GM21717 (cell line): Measurements from ENCODE around the gene DEUP1.

Experiments
- ATAC-seq: cut with Tn5 transposase; IDR thresholded peaks from one replicate; pipeline ENCODE4 v1.9.1; 2021; ENCODE audit warnings: mild to moderate bottlenecking, moderate library complexity; ENCODE audit not compliant: unreplicated experiment

DEUP1 gene

DNA sequence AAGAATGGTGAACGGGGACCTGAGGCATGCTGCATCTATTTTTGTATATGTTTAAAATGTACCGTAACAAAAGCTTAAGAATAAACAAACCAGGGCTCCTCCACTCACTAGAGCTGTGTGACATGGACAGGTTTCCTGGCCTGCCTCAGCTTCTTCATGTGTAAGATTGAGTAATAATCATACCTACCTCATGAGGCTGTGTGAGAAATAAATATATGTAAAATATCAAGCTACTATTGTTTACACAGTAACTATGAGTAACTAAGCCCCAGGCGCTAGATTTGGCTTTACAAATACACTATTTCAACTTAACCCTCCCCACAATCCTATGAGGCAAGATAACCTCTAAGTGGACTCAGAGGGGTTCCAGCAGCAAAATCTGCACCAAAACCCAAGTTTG is 146.3 kb downstream of the DEUP1 start:
- no peak for ATAC-seq

DNA sequence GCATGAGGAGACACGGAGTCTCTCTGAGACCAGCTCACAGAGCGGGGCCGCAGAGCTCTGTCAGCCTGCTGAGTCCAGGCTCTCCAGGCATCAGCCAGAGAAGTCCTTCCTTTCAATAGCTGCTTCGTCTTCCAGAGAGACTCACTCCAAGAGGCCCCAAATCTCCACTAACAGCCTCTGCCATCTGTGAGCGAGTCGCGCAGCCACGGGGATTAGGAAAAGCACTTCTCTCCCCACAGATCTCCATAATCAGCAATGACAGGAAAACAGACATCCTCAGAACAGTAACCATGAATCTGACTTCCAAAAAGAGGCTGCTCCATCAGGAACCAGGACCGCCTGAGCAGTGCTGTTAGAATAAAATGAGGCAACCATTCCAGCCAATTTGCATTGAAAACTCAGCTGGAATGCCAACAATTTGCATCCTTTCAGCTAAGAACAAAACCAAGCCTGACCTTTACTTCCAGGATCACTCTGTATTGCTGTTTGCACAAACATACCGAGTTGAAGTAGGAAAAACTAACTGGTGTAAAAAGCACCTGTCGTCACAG is 147.2 kb downstream of the DEUP1 start:
- no peak for ATAC-seq

DNA sequence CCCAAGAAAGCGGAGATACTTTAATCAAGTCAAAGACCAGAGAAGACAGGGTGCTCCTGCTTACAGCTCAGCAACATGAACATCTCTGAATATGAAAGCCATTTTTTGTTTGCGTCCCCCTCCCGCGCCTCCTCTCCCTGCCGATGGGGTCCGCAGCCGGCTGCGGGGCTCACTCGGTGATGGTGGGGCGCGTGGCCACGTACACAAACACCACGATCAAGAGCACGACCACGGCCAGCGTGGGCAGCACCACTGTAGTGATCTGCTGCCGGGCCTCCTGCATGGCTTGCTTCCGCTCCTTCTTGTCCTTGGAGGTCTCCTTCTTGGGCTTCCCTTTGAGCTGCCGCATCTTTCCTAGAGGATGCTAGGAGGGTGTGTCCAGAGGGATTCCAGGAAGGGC is 148.3 kb downstream of the DEUP1 start:
- ATAC-seq, result no peak

DNA sequence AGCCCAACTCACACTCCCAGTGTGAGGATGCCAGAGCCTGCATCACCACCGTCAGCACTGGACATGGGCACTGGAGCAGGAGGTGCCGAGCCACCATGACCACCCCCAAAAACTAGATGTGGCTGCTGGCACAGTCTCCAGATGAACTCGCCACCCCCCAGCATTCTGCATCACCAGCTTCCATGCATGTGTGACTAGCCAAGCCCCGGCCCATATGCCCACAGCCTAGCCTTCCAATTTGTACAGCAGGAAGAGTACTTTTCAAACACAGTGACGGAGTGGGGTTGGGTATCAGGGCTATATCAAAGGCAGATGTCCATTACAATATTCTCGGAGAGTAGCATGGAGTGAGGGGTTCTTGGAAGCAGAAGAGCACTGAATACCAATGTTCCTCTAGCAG is 149.7 kb downstream of the DEUP1 start:
- no peak for ATAC-seq

DNA sequence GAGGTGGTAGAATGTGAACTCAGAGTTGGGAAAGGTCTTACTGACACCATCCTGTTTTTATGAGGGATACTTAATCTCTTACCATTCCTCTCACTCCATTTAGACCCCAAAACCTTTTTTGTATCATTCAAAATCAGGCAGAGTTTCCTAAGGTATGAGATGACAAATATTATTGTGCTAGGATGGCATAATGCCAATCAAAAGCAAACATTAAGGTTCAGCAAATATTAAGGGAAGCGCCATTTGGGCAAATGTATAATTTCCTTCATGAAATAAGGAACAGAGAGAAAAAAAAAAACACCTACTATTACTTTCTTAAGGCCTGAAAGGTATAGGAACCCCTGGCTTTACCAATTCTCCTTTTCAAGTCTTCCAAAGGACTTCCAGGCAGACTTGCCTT is 150.2 kb downstream of the DEUP1 start:
- no peak for ATAC-seq

DNA sequence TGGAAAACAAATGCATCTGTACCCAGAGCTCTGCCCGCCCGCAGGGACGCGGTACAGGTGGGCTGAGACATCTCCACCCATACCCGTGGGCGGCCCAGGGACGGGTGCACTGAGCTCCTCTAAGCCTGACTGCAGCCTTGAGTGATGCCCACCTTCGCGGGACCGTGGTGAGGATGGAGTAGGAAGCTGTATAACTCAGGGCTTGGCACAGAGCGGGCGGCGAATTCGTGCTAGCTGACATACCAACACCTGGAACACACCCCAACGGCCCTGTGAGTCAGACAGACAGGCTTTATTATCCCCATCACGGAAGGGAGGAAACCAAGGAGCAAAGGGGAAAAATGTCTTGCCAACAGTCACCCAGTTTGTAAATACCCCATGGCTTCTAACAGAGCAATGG is 150.7 kb downstream of the DEUP1 start:
- no peak for ATAC-seq

DNA sequence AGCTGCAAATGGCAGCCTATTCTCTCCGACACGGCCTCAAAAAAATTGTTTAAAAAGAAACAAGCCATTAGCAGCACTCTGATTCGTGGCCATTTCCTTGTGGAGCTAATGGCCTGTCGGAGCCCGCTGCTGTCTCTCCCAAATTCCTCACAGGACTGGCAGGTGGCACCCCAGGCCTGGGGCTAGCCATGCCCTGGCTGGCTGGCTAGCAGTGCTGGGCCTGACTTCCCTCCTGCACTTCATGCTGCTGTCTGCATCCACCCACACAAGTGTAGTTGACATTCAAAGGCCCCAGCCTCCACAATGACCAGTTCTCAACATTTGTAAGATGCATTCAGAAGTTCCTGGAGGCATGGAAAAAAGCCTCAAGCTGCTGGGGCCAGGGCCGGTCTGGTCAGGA is 151.2 kb downstream of the DEUP1 start:
- ATAC-seq, result no peak

DNA sequence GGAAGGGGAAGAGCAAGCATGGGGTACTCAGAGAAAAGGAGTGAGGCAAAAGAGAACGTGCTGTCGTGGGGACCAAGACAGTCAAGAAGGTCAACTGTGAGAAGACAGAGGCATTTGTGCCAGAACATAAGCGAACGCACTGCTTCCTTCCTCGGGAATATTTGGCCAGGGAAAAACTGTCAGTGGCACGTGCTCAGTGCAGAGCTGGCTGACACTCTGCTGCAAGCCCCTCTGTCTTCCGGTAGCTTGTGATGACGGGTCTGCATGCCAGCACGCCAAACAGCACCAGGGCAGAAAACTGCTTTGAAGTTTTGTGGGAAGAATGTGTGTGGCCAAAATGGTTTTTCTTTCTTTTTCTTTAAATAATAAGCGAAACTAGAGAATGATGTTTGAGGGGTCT is 152.0 kb downstream of the DEUP1 start:
- ATAC-seq, result no peak

DNA sequence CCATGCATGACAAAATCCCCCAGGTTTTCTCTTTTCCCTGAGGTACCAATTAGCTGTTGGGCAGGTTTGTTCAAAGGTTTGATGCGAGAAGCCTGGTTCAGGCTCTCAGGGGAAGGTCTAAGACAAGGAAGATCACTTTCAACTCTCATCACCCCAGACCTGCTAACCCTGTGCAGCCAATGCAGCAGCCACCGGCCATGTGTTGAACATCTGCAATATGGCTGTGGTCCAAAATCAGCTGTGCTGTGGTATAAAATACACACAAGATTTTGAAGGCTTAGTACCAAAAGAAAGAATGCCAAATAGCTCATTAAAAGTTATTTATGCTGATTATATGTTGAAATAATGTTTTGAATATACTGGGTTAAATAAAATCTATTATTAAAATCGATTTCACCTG is 154.2 kb downstream of the DEUP1 start:
- no peak for ATAC-seq

DNA sequence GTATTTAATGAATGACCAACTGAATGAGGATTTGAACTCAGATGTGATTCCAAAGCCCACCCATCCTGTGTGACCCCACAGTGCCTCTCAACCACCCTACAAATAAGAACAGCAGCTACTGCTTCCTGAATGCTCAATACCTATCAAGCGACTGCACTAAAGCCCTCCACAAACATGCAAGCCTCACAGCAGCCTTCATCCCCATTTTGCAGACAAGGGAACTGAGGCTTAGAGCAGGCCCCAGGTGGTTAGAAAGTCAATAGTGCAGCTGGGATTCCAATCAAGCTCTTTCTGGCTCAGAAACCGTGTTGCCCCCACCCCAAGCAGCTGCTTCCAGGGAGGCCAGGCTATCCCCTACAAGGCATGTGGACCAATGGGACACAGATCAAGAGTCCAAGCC is 155.4 kb downstream of the DEUP1 start:
- ATAC-seq, result no peak

DNA sequence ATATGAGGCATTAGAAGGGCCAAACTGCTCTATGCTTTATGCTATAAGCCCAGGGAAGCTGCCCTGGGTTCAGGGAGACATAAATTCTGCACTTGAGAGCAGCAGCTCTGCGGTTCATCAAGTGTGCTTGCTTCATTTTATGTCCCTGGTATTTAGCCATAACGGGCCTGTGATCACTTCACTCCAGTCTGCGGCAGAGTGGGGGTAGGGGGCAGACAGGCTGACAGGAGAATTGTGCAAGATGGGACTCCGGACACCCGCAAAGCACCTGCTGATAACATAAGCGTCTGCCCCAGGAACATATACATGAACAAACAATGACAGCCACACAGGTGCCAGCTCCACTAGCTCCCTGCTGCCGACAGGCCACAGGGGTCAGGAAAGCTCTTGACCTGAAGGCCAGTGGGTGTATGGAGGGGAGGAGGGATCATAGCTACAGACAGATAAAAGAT is 156.5 kb downstream of the DEUP1 start:
- no peak for ATAC-seq
